HCT116 (cell line): ENCODE results near the gene FNDC3B.

ENCODE experiments used
- EGR1 ChIP-seq: IDR thresholded peaks from 2 replicates; pipeline ENCODE4 v1.6.1; 2012; ENCODE audit warnings: low read depth
- ELF1 ChIP-seq: IDR thresholded peaks from 2 replicates; pipeline ENCODE4 v1.6.1; 2012; ENCODE audit warnings: low read depth, borderline replicate concordance
- EZH2phosphoT487 ChIP-seq: fragments of 200-600 bp; IDR thresholded peaks from 2 replicates; pipeline ENCODE4 v1.6.1; 2018; ENCODE audit warnings: antibody characterized with exemption, borderline replicate concordance
- FOSL1 ChIP-seq: IDR thresholded peaks from 2 replicates; pipeline ENCODE4 v1.6.1; 2012; ENCODE audit warnings: low read depth
- POLR2A ChIP-seq: IDR thresholded peaks from 2 replicates; pipeline ENCODE4 v1.7.0; 2011; ENCODE audit warnings: borderline replicate concordance; ENCODE audit not compliant: insufficient read depth, insufficient read length; ENCODE audit errors: extremely low read depth
- POLR2AphosphoS5 ChIP-seq: IDR thresholded peaks from 2 replicates; pipeline ENCODE4 v1.6.1; 2011; ENCODE audit warnings: mild to moderate bottlenecking, low read depth, low read length, moderate library complexity
- SP1 ChIP-seq: IDR thresholded peaks from 2 replicates; pipeline ENCODE4 v1.6.1; 2012; ENCODE audit warnings: low read depth
- ZNF274 ChIP-seq: fragments of 200-500 bp; sonication (Bioruptor generic); IDR thresholded peaks from 2 replicates; pipeline ENCODE4 v1.6.1; 2014; ENCODE audit warnings: mild to moderate bottlenecking, low read depth, low read length, inconsistent platforms
- TF ChIP-seq, protein P1 (sequence below): IDR thresholded peaks from 2 replicates; pipeline ENCODE4 v1.6.1; 2012; ENCODE audit warnings: low read depth
- TF ChIP-seq, protein P2 (sequence below): IDR thresholded peaks from 2 replicates; pipeline ENCODE4 v1.6.1; 2012
- TF ChIP-seq, protein P3 (sequence below), 3 experiments: fragments of 200-600 bp in 1 of 3; sonication (generic) in 1 of 3; IDR thresholded peaks in 2 of 3; conservative IDR thresholded peaks in 1 of 3; 2 replicates each; pipeline ENCODE4 v1.5.1; 2012 to 2017; ENCODE audit warnings: low read depth in 2 of 3, low read length in 2 of 3, antibody characterized with exemption in 1 of 3, borderline replicate concordance in 1 of 3, control low read depth in 1 of 3, mild to moderate bottlenecking in 1 of 3, mixed read lengths in 1 of 3, mixed run types in 1 of 3, moderate library complexity in 1 of 3; ENCODE audit not compliant: insufficient read depth in 1 of 3

DNA sequence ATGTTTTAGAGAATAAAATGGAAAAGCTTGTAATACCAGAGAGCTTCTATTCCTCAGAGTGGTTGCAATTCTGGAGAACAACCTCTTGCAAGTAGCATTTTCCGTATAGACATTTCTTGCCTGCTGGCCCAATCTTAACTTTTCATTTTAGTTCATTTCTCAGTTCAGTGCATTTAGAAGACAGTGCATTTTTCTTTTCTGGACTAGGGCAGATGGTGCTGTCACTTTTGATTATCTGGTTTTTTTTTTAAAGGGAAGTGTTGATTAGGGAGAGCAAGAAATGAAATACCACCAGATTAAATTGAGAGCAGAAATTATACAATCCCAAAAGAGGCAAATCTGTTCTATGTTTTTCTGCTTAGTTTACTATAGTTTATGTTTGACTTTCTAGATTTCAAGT lies 236.2 kb downstream of the FNDC3B start:
- TF ChIP-seq, protein P1, sequence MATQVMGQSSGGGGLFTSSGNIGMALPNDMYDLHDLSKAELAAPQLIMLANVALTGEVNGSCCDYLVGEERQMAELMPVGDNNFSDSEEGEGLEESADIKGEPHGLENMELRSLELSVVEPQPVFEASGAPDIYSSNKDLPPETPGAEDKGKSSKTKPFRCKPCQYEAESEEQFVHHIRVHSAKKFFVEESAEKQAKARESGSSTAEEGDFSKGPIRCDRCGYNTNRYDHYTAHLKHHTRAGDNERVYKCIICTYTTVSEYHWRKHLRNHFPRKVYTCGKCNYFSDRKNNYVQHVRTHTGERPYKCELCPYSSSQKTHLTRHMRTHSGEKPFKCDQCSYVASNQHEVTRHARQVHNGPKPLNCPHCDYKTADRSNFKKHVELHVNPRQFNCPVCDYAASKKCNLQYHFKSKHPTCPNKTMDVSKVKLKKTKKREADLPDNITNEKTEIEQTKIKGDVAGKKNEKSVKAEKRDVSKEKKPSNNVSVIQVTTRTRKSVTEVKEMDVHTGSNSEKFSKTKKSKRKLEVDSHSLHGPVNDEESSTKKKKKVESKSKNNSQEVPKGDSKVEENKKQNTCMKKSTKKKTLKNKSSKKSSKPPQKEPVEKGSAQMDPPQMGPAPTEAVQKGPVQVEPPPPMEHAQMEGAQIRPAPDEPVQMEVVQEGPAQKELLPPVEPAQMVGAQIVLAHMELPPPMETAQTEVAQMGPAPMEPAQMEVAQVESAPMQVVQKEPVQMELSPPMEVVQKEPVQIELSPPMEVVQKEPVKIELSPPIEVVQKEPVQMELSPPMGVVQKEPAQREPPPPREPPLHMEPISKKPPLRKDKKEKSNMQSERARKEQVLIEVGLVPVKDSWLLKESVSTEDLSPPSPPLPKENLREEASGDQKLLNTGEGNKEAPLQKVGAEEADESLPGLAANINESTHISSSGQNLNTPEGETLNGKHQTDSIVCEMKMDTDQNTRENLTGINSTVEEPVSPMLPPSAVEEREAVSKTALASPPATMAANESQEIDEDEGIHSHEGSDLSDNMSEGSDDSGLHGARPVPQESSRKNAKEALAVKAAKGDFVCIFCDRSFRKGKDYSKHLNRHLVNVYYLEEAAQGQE, result no peak
- TF ChIP-seq, protein P2, sequence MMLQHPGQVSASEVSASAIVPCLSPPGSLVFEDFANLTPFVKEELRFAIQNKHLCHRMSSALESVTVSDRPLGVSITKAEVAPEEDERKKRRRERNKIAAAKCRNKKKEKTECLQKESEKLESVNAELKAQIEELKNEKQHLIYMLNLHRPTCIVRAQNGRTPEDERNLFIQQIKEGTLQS, result no peak
- TF ChIP-seq, protein P3, sequence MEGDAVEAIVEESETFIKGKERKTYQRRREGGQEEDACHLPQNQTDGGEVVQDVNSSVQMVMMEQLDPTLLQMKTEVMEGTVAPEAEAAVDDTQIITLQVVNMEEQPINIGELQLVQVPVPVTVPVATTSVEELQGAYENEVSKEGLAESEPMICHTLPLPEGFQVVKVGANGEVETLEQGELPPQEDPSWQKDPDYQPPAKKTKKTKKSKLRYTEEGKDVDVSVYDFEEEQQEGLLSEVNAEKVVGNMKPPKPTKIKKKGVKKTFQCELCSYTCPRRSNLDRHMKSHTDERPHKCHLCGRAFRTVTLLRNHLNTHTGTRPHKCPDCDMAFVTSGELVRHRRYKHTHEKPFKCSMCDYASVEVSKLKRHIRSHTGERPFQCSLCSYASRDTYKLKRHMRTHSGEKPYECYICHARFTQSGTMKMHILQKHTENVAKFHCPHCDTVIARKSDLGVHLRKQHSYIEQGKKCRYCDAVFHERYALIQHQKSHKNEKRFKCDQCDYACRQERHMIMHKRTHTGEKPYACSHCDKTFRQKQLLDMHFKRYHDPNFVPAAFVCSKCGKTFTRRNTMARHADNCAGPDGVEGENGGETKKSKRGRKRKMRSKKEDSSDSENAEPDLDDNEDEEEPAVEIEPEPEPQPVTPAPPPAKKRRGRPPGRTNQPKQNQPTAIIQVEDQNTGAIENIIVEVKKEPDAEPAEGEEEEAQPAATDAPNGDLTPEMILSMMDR (IDR thresholded peaks at IDR 0.05 in 2 of 3, conservative IDR thresholded peaks at IDR 0.05 in 1 of 3; ENCODE audit: borderline replicate concordance in 1 of 3, insufficient read depth in 1 of 3, low read depth in 2 of 3, low read length in 2 of 3), result no peak
- no peak for TF ChIP-seq POLR2AphosphoS5
- TF ChIP-seq POLR2A, result no peak
- no peak for TF ChIP-seq EGR1
- no peak for TF ChIP-seq ELF1
- TF ChIP-seq EZH2phosphoT487, result no peak
- TF ChIP-seq ZNF274, result no peak
- no peak for TF ChIP-seq FOSL1
- TF ChIP-seq SP1, result no peak
